ENCODE measurements around the gene OR2AK2.

The OR2AK2 gene

GRCh38 chr1:247964933-247965332, at the start of gene OR2AK2:
Gene OR2AK2, plus strand, starts transcription at chr1:247965233. Its CDS starts 144 bp downstream, at chr1:247965377.
- no peak for DNase-seq

- DNase-seq: no peak
Observed at GRCh38 chr1:247919952-247920351, 45.1 kb upstream of the OR2AK2 start, which contains the start of gene OR2T8. Gene OR2T8, plus strand, starts transcription at chr1:247920252. Its CDS starts 766 bp downstream, at chr1:247921018.

GRCh38 chr1:247923941-247924340, 41.1 kb upstream of the OR2AK2 start:
- no peak for DNase-seq

GRCh38 chr1:247924868-247925267, 40.2 kb upstream of the OR2AK2 start, which contains the start of gene OR2AJ1:
Gene OR2AJ1, plus strand, starts transcription at chr1:247924889. Its CDS starts 8,880 bp downstream, at chr1:247933769.
- DNase-seq: no peak

- DNase-seq: no peak
Observed at GRCh38 chr1:247933989-247934388, 31.0 kb upstream of the OR2AK2 start.

GRCh38 chr1:247935781-247936180, 29.3 kb upstream of the OR2AK2 start:
- DNase-seq: no peak

GRCh38 chr1:247936415-247936814, 28.6 kb upstream of the OR2AK2 start:
- DNase-seq: no peak

- DNase-seq: peak; percentile 95
Observed at GRCh38 chr1:247936965-247937734, 27.9 kb upstream of the OR2AK2 start.

- no peak for DNase-seq
Observed at GRCh38 chr1:247942624-247943023, 22.4 kb upstream of the OR2AK2 start.

GRCh38 chr1:247948558-247948957, 16.5 kb upstream of the OR2AK2 start, which contains the start of gene OR2L8:
Gene OR2L8, plus strand, starts transcription at chr1:247948858. Its CDS starts 0 bp downstream, at chr1:247948858.
- no peak for DNase-seq

- no peak for DNase-seq
Observed at GRCh38 chr1:247953408-247953807, 11.6 kb upstream of the OR2AK2 start.

GRCh38 chr1:247961791-247962190, 3.2 kb upstream of the OR2AK2 start:
- no peak for DNase-seq

GRCh38 chr1:247962911-247963588, 2.0 kb upstream of the OR2AK2 start:
- no peak for DNase-seq

GRCh38 chr1:247966532-247967204, 1.6 kb downstream of the OR2AK2 start:
- DNase-seq: no peak

GRCh38 chr1:247992986-247993385, 28.0 kb downstream of the OR2AK2 start:
- no peak for DNase-seq

GRCh38 chr1:247998811-247999210, 33.8 kb downstream of the OR2AK2 start:
- DNase-seq: no peak

GRCh38 chr1:248000169-248000568, 35.1 kb downstream of the OR2AK2 start:
- DNase-seq: no peak

GRCh38 chr1:248007778-248008177, 42.7 kb downstream of the OR2AK2 start:
- DNase-seq: no peak

- no peak for DNase-seq
Observed at GRCh38 chr1:248009681-248010080, 44.6 kb downstream of the OR2AK2 start.

GRCh38 chr1:248013229-248013710, 48.2 kb downstream of the OR2AK2 start, which contains the start of gene OR2L5:
Gene OR2L5, plus strand, starts transcription at chr1:248013660. Its CDS starts 8,288 bp downstream, at chr1:248021948.
- DNase-seq: no peak

GRCh38 chr1:248015803-248016202, 50.8 kb downstream of the OR2AK2 start:
- no peak for DNase-seq

Measured in stimulated activated CD4-positive, alpha-beta T cell treated with anti-CD3 and anti-CD28 coated beads, Interleukin-1b, Interleukin-23, amount 100 ng/mL, for 48 hours (primary cell).